Measurements from ENCODE around the gene UBE2G2.

DNA sequence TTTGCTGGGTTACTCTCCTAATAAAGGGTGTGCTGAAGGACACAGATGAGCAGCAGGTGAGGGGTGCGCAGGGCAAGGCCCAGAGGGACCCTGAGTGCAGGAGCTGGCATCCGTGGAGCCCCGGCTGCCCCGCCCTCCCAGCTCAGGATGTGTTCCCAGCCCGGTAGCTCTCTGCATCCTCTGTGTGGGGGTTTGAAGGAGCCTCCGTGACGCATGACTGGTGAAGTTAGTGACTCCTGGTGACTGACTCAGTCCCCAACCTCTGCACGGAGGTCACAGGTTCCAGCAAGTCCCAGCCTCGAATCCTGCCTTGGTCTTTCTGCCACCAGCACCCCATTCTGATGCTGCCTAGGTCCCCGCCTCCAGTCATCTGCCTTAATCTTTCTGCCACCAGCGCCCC, 68.7 kb downstream of the UBE2G2 start:
- no peak for TF ChIP-seq EP300 (IDR thresholded peaks at IDR 0.05; ENCODE audit: low read depth)
- TF ChIP-seq, protein P1, sequence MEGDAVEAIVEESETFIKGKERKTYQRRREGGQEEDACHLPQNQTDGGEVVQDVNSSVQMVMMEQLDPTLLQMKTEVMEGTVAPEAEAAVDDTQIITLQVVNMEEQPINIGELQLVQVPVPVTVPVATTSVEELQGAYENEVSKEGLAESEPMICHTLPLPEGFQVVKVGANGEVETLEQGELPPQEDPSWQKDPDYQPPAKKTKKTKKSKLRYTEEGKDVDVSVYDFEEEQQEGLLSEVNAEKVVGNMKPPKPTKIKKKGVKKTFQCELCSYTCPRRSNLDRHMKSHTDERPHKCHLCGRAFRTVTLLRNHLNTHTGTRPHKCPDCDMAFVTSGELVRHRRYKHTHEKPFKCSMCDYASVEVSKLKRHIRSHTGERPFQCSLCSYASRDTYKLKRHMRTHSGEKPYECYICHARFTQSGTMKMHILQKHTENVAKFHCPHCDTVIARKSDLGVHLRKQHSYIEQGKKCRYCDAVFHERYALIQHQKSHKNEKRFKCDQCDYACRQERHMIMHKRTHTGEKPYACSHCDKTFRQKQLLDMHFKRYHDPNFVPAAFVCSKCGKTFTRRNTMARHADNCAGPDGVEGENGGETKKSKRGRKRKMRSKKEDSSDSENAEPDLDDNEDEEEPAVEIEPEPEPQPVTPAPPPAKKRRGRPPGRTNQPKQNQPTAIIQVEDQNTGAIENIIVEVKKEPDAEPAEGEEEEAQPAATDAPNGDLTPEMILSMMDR (IDR thresholded peaks at IDR 0.05), result no peak
